GM18909 (cell line): ENCODE results near the gene SNAP25.

ENCODE experiments used
- ATAC-seq: cut with Tn5 transposase; IDR thresholded peaks from one replicate; pipeline ENCODE4 v1.9.1; 2021; ENCODE audit warnings: mild to moderate bottlenecking; ENCODE audit not compliant: unreplicated experiment, poor library complexity

The SNAP25 gene

GRCh38 chr20:10259166-10259565 is 40.5 kb downstream of the SNAP25 start:
- ATAC-seq = no peak

GRCh38 chr20:10260316-10260715 is 41.7 kb downstream of the SNAP25 start:
- no peak for ATAC-seq

- no peak for ATAC-seq
Observed at GRCh38 chr20:10261702-10262101, 43.1 kb downstream of the SNAP25 start.

GRCh38 chr20:10263385-10264165 is 44.9 kb downstream of the SNAP25 start:
- ATAC-seq = no peak

- ATAC-seq = no peak
Observed at GRCh38 chr20:10264166-10264558, 45.5 kb downstream of the SNAP25 start.

- ATAC-seq = no peak
Observed at GRCh38 chr20:10268636-10269035, 50.0 kb downstream of the SNAP25 start.

- no peak for ATAC-seq
Observed at GRCh38 chr20:10270630-10271029, 52.0 kb downstream of the SNAP25 start.

GRCh38 chr20:10271494-10272219 is 53.0 kb downstream of the SNAP25 start:
- ATAC-seq = no peak

GRCh38 chr20:10276878-10277580 is 58.4 kb downstream of the SNAP25 start:
- ATAC-seq = no peak

- ATAC-seq = no peak
Observed at GRCh38 chr20:10277616-10278015, 59.0 kb downstream of the SNAP25 start.

- ATAC-seq = no peak
Observed at GRCh38 chr20:10278412-10278811, 59.8 kb downstream of the SNAP25 start.

- no peak for ATAC-seq
Observed at GRCh38 chr20:10280018-10280908, 61.6 kb downstream of the SNAP25 start.

- no peak for ATAC-seq
Observed at GRCh38 chr20:10281911-10282310, 63.3 kb downstream of the SNAP25 start.

GRCh38 chr20:10282979-10283456 is 64.4 kb downstream of the SNAP25 start:
- no peak for ATAC-seq

GRCh38 chr20:10286356-10286755 is 67.7 kb downstream of the SNAP25 start:
- ATAC-seq = no peak

- no peak for ATAC-seq
Observed at GRCh38 chr20:10288421-10288820, 69.8 kb downstream of the SNAP25 start.

- ATAC-seq = no peak
Observed at GRCh38 chr20:10288954-10289646, 70.5 kb downstream of the SNAP25 start.

GRCh38 chr20:10291568-10292248 is 73.1 kb downstream of the SNAP25 start:
- no peak for ATAC-seq

GRCh38 chr20:10297223-10297622 is 78.6 kb downstream of the SNAP25 start:
- no peak for ATAC-seq
